A549 (cell line): Measurements from ENCODE around the gene LIMCH1. TPM values are rescaled to one million over a fixed set of nuclear protein-coding genes. Genes with fewer than 3 reads are reported as not detected.

ENCODE experiments used
- ATAC-seq, 2 experiments: fragments of 200-7000 bp in 1 of 2; fragments of >200 bp in 1 of 2; cut with Nextera tagmentation in 1 of 2; cut with Tn5 transposase in 1 of 2; 3 replicates each; pipeline versions ENCODE4 v1.8.0 to v1.9.1; 2018 to 2020; ENCODE audit warnings: mild to moderate bottlenecking in 1 of 2, moderate library complexity in 1 of 2
- CTCF ChIA-PET: fragments of 300-600 bp; sonication (Branson Sonifier 250); formaldehyde crosslinking; extraction: SDS; loops from one replicate; lab custom pipeline; 2021; ENCODE audit warnings: antibody characterized with exemption, inconsistent platforms; lab: Yijun Ruan, JAX
- POLR2A ChIA-PET: fragments of 350-600 bp; formaldehyde crosslinking; extraction: SDS; loops from one replicate; lab custom pipeline; 2021; ENCODE audit warnings: antibody characterized with exemption, inconsistent platforms; lab: Yijun Ruan, JAX
- DNase-seq, 2 experiments: peaks; one replicate each; pipeline versions ENCODE4 v3.0.0 to v3.0.0-alpha.2; 2011 to 2016; ENCODE audit warnings: low read depth in 1 of 2, low spot score in 1 of 2
- FAIRE-seq: peaks from 2 replicates; lab custom pipeline; 2011; peaks lifted over from hg19 to GRCh38; lab: Jason Lieb, UNC
- H3K27ac ChIP-seq, 2 experiments: fragments of >200 bp; sonication (Bioruptor Twin); formaldehyde crosslinking; 3 replicates each; pipeline ENCODE4 v1.5.1; 2016 to 2017
- H3K4me1 ChIP-seq: fragments of >200 bp; sonication (Bioruptor Twin); formaldehyde crosslinking; 3 replicates; pipeline ENCODE4 v1.6.1; 2016
- H3K4me2 ChIP-seq: fragments of >200 bp; sonication (Bioruptor Twin); formaldehyde crosslinking; 3 replicates; pipeline ENCODE4 v1.6.1; 2016
- H3K4me3 ChIP-seq: fragments of >200 bp; sonication (Bioruptor Twin); formaldehyde crosslinking; 3 replicates; pipeline ENCODE4 v1.5.1; 2016
- H3K9me3 ChIP-seq: fragments of >200 bp; sonication (Bioruptor Twin); formaldehyde crosslinking; 3 replicates; pipeline ENCODE4 v1.6.1; 2016
- CHD2 ChIP-seq: fragments of 150-350 bp; IDR thresholded peaks from 2 replicates; pipeline ENCODE4 v1.6.1; 2014; ENCODE audit warnings: low read length; ENCODE audit not compliant: partially characterized antibody
- EHMT2 ChIP-seq: fragments of 200-600 bp; sonication (generic); IDR thresholded peaks from 2 replicates; pipeline ENCODE4 v1.6.1; 2016; ENCODE audit warnings: antibody characterized with exemption, low read depth, mild to moderate bottlenecking, moderate library complexity
- FOSL2 ChIP-seq, 2 experiments: fragments of 450-650 bp in 1 of 2; fragments of >200 bp in 1 of 2; sonication (Bioruptor Twin) in 1 of 2; formaldehyde crosslinking; IDR thresholded peaks; 2 replicates each; pipeline versions ENCODE4 v1.5.0 to v1.6.1; 2016 to 2020; ENCODE audit warnings: mild to moderate bottlenecking in 1 of 2, moderate library complexity in 1 of 2
- FOXS1 ChIP-seq: fragments of 250-450 bp; sonication (Bioruptor Pico); IDR thresholded peaks from 2 replicates; pipeline ENCODE4 v1.5.0; 2020; ENCODE audit warnings: mild to moderate bottlenecking, moderate library complexity
- HOXA7 ChIP-seq: fragments of 250-450 bp; sonication (Bioruptor Pico); IDR thresholded peaks from 2 replicates; pipeline ENCODE4 v1.5.0; 2020; ENCODE audit warnings: mild to moderate bottlenecking, moderate library complexity
- HOXB13 ChIP-seq: fragments of 250-450 bp; sonication (Bioruptor Pico); IDR thresholded peaks from 2 replicates; pipeline ENCODE4 v1.5.0; 2020; ENCODE audit warnings: low read depth, mild to moderate bottlenecking, moderate library complexity
- JUNB ChIP-seq: fragments of >200 bp; sonication (Bioruptor Twin); formaldehyde crosslinking; IDR thresholded peaks from 2 replicates; pipeline ENCODE4 v1.6.1; 2016
- KDM5A ChIP-seq: fragments of 200-600 bp; sonication (generic); IDR thresholded peaks from 2 replicates; pipeline ENCODE4 v1.6.1; 2016; ENCODE audit warnings: antibody characterized with exemption, mild to moderate bottlenecking
- MAFK ChIP-seq: fragments of 450-650 bp; IDR thresholded peaks from 2 replicates; pipeline ENCODE4 v1.6.1; 2014; ENCODE audit not compliant: partially characterized antibody
- RAD21 ChIP-seq, 2 experiments: fragments of >200 bp in 1 of 2; sonication (Bioruptor Twin) in 1 of 2; formaldehyde crosslinking in 1 of 2; IDR thresholded peaks in 1 of 2; conservative IDR thresholded peaks in 1 of 2; 2 replicates in 1 of 2; 3 replicates in 1 of 2; pipeline ENCODE4 v1.6.1; 2012 to 2018; ENCODE audit warnings: inconsistent platforms in 1 of 2
- SMC3 ChIP-seq: fragments of >200 bp; sonication (Bioruptor Twin); formaldehyde crosslinking; IDR thresholded peaks from 3 replicates; pipeline ENCODE4 v1.6.1; 2018; ENCODE audit warnings: inconsistent platforms
- ZFP36 ChIP-seq: fragments of 450-650 bp; IDR thresholded peaks from 2 replicates; pipeline ENCODE4 v1.6.1; 2014; ENCODE audit warnings: borderline replicate concordance; ENCODE audit not compliant: partially characterized antibody
- WGBS: methylation state at CpG from one replicate; pipeline ENCODE4 v1.1.6; 2017; ENCODE audit errors: missing lambda C conversion rate; 5-methylcytosine and 5-hydroxymethylcytosine counted together
- polyA plus RNA-seq, 4 experiments: library from polyadenylated mRNA; depleted of rRNA in 3 of 4; stranded (reverse); fragments of >200 nt; fragmentation: RNase III in 1 of 4; extraction: RNeasy Plus Mini Kit Qiagen cat#74134 plus additional on column Dnase treatment in 1 of 4; gene quantifications; 2 replicates in 3 of 4; 3 replicates in 1 of 4; pipeline ENCODE4 v1.2.3, GENCODE V29; 2011 to 2017
- TF ChIP-seq, protein P1 (sequence below): fragments of >200 bp; sonication (Bioruptor Twin); formaldehyde crosslinking; IDR thresholded peaks from 3 replicates; pipeline ENCODE4 v1.5.1; 2016
- TF ChIP-seq, protein P2 (sequence below): fragments of >200 bp; sonication (Bioruptor Twin); formaldehyde crosslinking; IDR thresholded peaks from 3 replicates; pipeline ENCODE4 v1.6.1; 2016
- TF ChIP-seq, protein P3 (sequence below): fragments of 250-450 bp; sonication (Bioruptor Pico); IDR thresholded peaks from 2 replicates; pipeline ENCODE4 v1.5.0; 2021; ENCODE audit warnings: mild to moderate bottlenecking, moderate library complexity, borderline replicate concordance
- TF ChIP-seq, protein P4 (sequence below): IDR thresholded peaks from 2 replicates; pipeline ENCODE4 v1.6.1; 2012; ENCODE audit warnings: low read depth, borderline replicate concordance
- TF ChIP-seq, protein P5 (sequence below): fragments of 450-650 bp; IDR thresholded peaks from 2 replicates; pipeline ENCODE4 v1.6.1; 2014; ENCODE audit warnings: antibody characterized with exemption
- TF ChIP-seq, protein P6 (sequence below): IDR thresholded peaks from 2 replicates; pipeline ENCODE4 v1.6.1; 2012
- TF ChIP-seq, protein P7 (sequence below): IDR thresholded peaks from 2 replicates; pipeline ENCODE4 v1.6.1; 2012

LIMCH1 gene
- polyA plus RNA-seq, 2 of the 4 experiments (the other 2 are of a cell fraction): 52.9 to 88.9 TPM

DNA sequence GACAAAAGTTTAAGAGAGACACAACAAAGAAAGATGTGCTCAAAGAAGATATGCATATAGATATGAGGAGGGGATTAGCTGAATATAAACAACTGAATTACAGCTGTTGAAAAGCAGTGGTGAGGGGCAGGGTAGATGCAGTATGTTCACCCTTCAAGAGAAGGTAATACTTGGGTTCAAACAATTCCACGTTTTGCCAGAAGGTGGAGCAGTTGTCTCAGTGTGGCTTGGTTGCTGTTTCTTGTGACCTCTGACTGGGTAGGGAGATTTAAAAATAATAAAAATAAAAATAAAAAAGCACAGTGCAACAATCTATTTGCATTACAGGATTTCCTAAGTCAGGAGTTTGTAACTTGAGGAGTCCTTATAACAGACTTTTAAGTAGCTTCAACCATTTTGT is 187.3 kb downstream of the LIMCH1 start:
- DNase-seq (no peak), FAIRE-seq (no peak), ATAC-seq (no peak)
- ChIA-PET CTCF (no interaction called here), POLR2A (no interaction called here)
- Histone ChIP-seq H3K4me3 (no peak overlapping the region), H3K4me1 (no peaks in the 10 kb centered on the region), H3K27ac (no peak overlapping the region), H3K9me3 (peaks cover 6% of the 10 kb centered on the region), H3K4me2 (no peak overlapping the region)
- WGBS: 0% methylated on average over 1 of the region's 1 CpG
- TF ChIP-seq KDM5A: no peak
- TF ChIP-seq, protein P1, sequence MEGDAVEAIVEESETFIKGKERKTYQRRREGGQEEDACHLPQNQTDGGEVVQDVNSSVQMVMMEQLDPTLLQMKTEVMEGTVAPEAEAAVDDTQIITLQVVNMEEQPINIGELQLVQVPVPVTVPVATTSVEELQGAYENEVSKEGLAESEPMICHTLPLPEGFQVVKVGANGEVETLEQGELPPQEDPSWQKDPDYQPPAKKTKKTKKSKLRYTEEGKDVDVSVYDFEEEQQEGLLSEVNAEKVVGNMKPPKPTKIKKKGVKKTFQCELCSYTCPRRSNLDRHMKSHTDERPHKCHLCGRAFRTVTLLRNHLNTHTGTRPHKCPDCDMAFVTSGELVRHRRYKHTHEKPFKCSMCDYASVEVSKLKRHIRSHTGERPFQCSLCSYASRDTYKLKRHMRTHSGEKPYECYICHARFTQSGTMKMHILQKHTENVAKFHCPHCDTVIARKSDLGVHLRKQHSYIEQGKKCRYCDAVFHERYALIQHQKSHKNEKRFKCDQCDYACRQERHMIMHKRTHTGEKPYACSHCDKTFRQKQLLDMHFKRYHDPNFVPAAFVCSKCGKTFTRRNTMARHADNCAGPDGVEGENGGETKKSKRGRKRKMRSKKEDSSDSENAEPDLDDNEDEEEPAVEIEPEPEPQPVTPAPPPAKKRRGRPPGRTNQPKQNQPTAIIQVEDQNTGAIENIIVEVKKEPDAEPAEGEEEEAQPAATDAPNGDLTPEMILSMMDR: 0 out of 3 replicates have a peak, but pooled peaks have one; percentile 8

DNA sequence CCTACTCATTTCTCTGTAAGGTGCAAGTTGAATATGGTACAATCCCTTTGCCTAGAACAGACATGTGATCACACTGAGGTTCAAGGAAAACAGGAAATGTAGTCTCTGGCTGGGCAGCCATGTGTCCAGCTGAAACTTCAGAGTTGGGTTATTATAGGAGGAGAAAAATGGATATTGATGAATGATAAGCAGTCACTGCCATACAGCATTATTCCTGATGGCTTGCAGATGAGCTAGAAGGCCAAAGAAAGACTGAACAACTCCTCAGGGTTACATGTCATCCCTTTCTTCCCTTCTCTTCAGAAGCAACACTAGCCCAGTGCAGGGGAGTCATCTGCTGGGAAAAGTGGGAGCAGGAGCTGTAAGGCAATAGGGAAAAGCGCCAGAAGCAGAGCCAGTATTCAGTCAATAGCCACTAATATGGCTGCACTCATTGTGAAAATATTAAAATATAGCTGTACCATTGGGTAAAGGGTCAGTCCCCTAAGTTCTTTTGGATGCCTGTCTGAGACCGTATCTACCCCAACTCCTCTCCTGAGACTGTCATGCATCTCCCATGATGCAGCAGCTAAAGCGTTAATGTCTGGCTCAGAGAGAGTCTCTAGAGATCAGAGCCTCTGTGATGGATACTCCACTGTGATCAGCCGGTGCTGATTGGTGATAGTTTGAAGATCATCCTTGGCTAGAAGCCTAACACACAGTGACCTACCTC is 190.1 kb downstream of the LIMCH1 start:
- no peak for DNase-seq
- TF ChIP-seq, protein P2, sequence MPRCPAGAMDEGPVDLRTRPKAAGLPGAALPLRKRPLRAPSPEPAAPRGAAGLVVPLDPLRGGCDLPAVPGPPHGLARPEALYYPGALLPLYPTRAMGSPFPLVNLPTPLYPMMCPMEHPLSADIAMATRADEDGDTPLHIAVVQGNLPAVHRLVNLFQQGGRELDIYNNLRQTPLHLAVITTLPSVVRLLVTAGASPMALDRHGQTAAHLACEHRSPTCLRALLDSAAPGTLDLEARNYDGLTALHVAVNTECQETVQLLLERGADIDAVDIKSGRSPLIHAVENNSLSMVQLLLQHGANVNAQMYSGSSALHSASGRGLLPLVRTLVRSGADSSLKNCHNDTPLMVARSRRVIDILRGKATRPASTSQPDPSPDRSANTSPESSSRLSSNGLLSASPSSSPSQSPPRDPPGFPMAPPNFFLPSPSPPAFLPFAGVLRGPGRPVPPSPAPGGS: no peak
- no peak overlapping the region for H3K4me3 ChIP-seq
- POLR2A ChIA-PET: no interaction called here
- CTCF ChIA-PET: interaction anchor here (0.7 to 1.2 kb wide), 2 partner anchors 26 to 155 kb away, joined by 3 read pairs; no protein-coding TSS in a partner anchor
- no peak overlapping the region for H3K27ac ChIP-seq
- FAIRE-seq: no peak
- H3K4me1 ChIP-seq: no peaks in the 10 kb centered on the region
- ATAC-seq: no peak
- WGBS: 21% methylated on average over 3 of the region's 4 CpGs
- H3K4me2 ChIP-seq: peak overlapping the region; percentile 19; the same call in 1 of the 3 replicates
- H3K9me3 ChIP-seq: peaks cover 6% of the 10 kb centered on the region

DNA sequence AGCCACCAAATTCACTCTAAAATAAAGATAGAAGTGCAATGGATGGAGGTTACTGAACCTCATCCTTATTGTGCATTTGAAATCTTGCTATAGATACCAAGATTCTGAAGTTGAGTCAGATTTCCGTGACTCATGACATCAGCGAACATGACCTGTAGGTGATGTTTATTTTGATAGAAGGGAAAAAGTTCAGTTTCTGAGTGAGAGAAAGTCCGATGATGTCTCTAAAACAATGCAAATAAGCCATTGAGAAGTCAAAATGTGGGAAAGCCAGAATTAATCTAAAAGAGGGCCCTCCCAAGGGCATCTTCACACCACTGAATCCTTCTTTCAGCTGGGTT is 190.6 kb downstream of the LIMCH1 start:
- H3K4me2 ChIP-seq: peak overlapping the region; percentile 19; the same call in 1 of the 3 replicates
- no peaks in the 10 kb centered on the region for H3K4me1 ChIP-seq
- WGBS: 29% methylated on average over 3 of the region's 3 CpGs
- no peak for ATAC-seq
- ChIA-PET POLR2A (no interaction called here), CTCF (interaction anchor here (0.6 to 1.2 kb wide), 2 partner anchors 155 to 545 kb away, joined by 3 read pairs; no protein-coding TSS in a partner anchor)
- H3K4me3 ChIP-seq: no peak overlapping the region
- FAIRE-seq: no peak
- H3K27ac ChIP-seq: no peak overlapping the region
- DNase-seq: no peak
- H3K9me3 ChIP-seq: peaks cover 6% of the 10 kb centered on the region
- TF ChIP-seq, protein P3, sequence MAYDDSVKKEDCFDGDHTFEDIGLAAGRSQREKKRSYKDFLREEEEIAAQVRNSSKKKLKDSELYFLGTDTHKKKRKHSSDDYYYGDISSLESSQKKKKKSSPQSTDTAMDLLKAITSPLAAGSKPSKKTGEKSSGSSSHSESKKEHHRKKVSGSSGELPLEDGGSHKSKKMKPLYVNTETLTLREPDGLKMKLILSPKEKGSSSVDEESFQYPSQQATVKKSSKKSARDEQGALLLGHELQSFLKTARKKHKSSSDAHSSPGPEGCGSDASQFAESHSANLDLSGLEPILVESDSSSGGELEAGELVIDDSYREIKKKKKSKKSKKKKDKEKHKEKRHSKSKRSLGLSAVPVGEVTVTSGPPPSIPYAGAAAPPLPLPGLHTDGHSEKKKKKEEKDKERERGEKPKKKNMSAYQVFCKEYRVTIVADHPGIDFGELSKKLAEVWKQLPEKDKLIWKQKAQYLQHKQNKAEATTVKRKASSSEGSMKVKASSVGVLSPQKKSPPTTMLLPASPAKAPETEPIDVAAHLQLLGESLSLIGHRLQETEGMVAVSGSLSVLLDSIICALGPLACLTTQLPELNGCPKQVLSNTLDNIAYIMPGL: no peak
- no peak for TF ChIP-seq EHMT2
- TF ChIP-seq ZFP36: no peak
- TF ChIP-seq, protein P4, sequence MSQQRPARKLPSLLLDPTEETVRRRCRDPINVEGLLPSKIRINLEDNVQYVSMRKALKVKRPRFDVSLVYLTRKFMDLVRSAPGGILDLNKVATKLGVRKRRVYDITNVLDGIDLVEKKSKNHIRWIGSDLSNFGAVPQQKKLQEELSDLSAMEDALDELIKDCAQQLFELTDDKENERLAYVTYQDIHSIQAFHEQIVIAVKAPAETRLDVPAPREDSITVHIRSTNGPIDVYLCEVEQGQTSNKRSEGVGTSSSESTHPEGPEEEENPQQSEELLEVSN: no peak
- no peak for TF ChIP-seq HOXA7
- TF ChIP-seq HOXB13: no peak
- no peak for TF ChIP-seq SMC3
- TF ChIP-seq, protein P5, sequence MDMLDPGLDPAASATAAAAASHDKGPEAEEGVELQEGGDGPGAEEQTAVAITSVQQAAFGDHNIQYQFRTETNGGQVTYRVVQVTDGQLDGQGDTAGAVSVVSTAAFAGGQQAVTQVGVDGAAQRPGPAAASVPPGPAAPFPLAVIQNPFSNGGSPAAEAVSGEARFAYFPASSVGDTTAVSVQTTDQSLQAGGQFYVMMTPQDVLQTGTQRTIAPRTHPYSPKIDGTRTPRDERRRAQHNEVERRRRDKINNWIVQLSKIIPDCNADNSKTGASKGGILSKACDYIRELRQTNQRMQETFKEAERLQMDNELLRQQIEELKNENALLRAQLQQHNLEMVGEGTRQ: no peak
- TF ChIP-seq, protein P6, sequence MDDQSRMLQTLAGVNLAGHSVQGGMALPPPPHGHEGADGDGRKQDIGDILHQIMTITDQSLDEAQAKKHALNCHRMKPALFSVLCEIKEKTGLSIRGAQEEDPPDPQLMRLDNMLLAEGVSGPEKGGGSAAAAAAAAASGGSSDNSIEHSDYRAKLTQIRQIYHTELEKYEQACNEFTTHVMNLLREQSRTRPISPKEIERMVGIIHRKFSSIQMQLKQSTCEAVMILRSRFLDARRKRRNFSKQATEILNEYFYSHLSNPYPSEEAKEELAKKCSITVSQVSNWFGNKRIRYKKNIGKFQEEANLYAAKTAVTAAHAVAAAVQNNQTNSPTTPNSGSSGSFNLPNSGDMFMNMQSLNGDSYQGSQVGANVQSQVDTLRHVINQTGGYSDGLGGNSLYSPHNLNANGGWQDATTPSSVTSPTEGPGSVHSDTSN: no peak
- no peak for TF ChIP-seq FOXS1 (CRISPR knock-in tag)
- no peak for TF ChIP-seq CHD2
- no peak for TF ChIP-seq JUNB
- TF ChIP-seq RAD21 (conservative IDR thresholded peaks at IDR 0.05 in 1 of 2, IDR thresholded peaks at IDR 0.05 in 1 of 2): no peak
- TF ChIP-seq, protein P7, sequence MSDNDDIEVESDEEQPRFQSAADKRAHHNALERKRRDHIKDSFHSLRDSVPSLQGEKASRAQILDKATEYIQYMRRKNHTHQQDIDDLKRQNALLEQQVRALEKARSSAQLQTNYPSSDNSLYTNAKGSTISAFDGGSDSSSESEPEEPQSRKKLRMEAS: no peak
- no peak for TF ChIP-seq MAFK
- TF ChIP-seq FOSL2 (IDR thresholded peaks at IDR 0.05): no peak
- TF ChIP-seq FOSL2 (CRISPR knock-in tag; IDR thresholded peaks at IDR 0.05): no peak
